Measurements from ENCODE around the gene CARS1. TPM values are rescaled to one million over a fixed set of nuclear protein-coding genes. Genes with fewer than 3 reads are reported as not detected.

CARS1 gene
- total RNA-seq, 4 donors from 2014 or later: 41.7 to 59.9 (median 54.1) TPM

DNA sequence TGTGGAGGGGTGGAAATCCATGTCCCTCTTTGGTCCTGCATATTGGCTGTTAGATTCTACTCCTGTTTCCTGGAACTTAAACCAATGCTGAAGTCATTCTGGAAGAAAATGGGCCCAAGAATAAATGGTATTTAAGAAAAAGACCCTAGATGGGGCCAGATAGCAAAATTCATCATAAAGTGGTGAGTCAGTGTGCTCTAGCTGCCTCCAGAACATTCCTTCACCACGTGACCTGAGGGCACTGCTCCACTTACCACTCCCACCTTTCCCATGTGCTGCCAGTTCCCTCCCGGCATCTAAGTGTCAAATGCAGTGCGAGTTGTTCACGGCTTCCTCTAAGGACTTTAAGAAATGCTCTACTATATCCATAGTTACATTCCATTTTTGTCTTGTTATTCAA, 34.2 kb downstream of the CARS1 start:
- Histone ChIP-seq H3K4me3 (no peak overlapping the region), H3K36me3 (peaks cover 0 to 67% (median 0%) of the 10 kb centered on the region in 3 donors), H3K9me3 (no peaks in the 10 kb centered on the region), H3K27ac (peak overlapping the region in 1 of 4 donors; percentile 17), H3K4me1 (peaks cover 0 to 16% (median 7%) of the 10 kb centered on the region in 4 donors), H3K27me3 (no peaks in the 10 kb centered on the region)
- DNase-seq: no peak
- no peak for TF ChIP-seq POLR2A (IDR thresholded peaks at IDR 0.05)
- TF ChIP-seq, protein P1, sequence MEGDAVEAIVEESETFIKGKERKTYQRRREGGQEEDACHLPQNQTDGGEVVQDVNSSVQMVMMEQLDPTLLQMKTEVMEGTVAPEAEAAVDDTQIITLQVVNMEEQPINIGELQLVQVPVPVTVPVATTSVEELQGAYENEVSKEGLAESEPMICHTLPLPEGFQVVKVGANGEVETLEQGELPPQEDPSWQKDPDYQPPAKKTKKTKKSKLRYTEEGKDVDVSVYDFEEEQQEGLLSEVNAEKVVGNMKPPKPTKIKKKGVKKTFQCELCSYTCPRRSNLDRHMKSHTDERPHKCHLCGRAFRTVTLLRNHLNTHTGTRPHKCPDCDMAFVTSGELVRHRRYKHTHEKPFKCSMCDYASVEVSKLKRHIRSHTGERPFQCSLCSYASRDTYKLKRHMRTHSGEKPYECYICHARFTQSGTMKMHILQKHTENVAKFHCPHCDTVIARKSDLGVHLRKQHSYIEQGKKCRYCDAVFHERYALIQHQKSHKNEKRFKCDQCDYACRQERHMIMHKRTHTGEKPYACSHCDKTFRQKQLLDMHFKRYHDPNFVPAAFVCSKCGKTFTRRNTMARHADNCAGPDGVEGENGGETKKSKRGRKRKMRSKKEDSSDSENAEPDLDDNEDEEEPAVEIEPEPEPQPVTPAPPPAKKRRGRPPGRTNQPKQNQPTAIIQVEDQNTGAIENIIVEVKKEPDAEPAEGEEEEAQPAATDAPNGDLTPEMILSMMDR (IDR thresholded peaks at IDR 0.05): no peak

DNA sequence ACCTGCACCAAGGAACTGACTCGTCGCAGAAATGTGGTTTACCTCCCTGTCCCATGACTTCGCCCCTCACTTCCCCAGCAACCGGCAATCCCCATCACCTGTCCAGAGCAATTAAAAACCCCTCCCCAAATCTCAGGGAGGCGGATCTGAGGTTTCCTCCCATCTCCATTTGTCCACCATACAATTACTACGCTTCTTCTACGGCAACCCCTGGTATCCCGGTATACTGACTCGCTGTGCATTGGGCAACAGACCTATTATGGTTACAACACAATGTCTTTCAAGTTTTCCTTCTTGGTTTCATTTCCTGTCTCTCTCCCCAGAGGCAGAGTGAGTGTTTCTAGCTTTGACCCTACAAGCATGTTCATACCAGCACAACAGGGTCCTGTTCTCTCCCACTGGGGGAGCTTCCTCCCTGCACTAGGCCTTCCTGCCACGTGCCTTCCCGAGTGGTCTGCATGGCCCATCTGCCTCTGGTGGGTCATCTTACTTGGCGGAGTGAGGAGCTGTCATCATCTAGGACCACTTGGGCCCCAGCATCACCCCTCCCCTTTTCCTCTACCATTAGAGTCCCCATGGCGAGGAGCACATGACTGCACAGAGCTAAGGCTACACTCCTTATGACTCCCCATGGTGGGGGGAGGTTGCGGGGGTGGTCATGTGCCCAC, 34.8 kb downstream of the CARS1 start:
- Histone ChIP-seq H3K27ac (peak overlapping the region in 1 of 4 donors; percentile 17), H3K9me3 (no peaks in the 10 kb centered on the region), H3K4me1 (peaks cover 0 to 16% (median 7%) of the 10 kb centered on the region in 4 donors), H3K27me3 (no peaks in the 10 kb centered on the region), H3K36me3 (peaks cover 0 to 68% (median 0%) of the 10 kb centered on the region in 3 donors), H3K4me3 (no peak overlapping the region)
- TF ChIP-seq POLR2A (IDR thresholded peaks at IDR 0.05): no peak
- TF ChIP-seq, protein P1 (IDR thresholded peaks at IDR 0.05): no peak
- DNase-seq: no peak

DNA sequence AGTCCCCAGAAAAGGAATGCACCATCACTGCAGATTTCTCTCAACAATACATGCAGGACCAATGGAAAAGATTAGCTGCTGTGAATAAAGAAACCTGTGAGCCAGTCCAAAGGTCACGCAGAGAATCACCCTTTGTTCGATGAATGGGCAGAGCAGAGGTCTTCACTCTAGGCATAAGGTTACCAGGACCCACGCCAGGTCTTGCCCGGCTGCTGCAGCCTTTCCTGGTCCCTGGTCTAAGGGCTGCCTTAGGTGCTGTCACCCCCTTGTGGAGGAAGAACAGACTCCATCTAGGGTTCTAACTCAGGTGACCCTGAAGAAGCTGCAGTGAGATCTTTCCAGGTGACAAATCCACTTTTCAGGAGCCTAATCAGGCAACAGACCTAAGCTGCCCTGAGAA, 36.1 kb downstream of the CARS1 start:
- Histone ChIP-seq H3K4me3 (no peak overlapping the region), H3K4me1 (peaks cover 0 to 16% (median 7%) of the 10 kb centered on the region in 4 donors), H3K36me3 (peaks cover 0 to 69% (median 0%) of the 10 kb centered on the region in 3 donors), H3K27me3 (no peaks in the 10 kb centered on the region), H3K27ac (no peak overlapping the region), H3K9me3 (no peaks in the 10 kb centered on the region)
- TF ChIP-seq POLR2A (IDR thresholded peaks at IDR 0.05): no peak
- TF ChIP-seq, protein P1 (IDR thresholded peaks at IDR 0.05): peak in 4 of 6 experiments; percentile 49 to 74 (median 71)
- DNase-seq: peak in 2 of 3 donors; percentile 63 to 71

DNA sequence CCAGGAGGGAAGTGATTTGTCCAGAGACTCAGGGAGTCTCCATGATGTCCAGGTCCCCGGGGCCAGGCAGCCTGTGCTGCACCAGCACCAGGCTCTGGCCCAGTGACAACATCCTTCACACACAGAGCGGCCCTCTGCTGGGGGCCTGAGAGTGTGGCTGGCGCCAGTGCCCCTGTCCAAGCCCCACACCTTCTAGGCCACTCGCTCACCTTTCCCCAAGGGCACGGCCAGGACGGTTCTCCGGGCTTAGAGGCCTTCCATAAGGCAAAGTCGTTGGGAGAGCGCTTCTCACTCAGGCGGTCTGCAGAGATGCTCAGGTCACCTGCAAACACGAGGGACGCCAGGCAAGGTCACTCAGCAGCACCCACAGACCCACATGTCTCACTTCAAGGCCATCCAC, 37.2 kb downstream of the CARS1 start:
- H3K4me3 ChIP-seq: no peak overlapping the region
- no peak overlapping the region for H3K27ac ChIP-seq
- no peaks in the 10 kb centered on the region for H3K27me3 ChIP-seq
- H3K36me3 ChIP-seq: peaks cover 0 to 69% (median 0%) of the 10 kb centered on the region in 3 donors
- peaks cover 0 to 16% (median 7%) of the 10 kb centered on the region in 4 donors for H3K4me1 ChIP-seq
- TF ChIP-seq, protein P1 (IDR thresholded peaks at IDR 0.05): no peak
- TF ChIP-seq POLR2A (IDR thresholded peaks at IDR 0.05): no peak
- H3K9me3 ChIP-seq: no peaks in the 10 kb centered on the region
- DNase-seq: no peak

DNA sequence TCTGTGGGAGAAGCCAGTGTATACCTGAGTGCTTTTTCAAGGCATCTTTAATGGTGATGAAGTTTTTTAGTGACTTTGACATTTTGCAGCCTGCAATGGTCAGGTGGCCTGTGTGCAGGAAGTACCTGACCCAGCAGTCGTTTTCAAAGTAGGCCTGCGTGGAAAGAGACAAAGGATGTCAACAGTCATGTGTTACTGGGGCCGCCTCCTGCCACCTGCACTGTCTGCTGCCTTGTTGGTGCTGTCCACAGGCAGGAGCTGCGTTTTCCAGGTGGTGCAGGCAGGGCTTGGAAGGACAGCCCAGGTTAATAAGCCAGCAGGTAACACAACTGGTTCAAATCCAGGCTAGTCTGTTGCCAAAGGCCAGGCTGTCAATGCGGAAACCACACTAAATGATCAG, 38.6 kb downstream of the CARS1 start:
- H3K36me3 ChIP-seq: peaks cover 0 to 72% (median 0%) of the 10 kb centered on the region in 3 donors
- H3K9me3 ChIP-seq: no peaks in the 10 kb centered on the region
- TF ChIP-seq POLR2A (IDR thresholded peaks at IDR 0.05): no peak
- TF ChIP-seq, protein P1 (IDR thresholded peaks at IDR 0.05): no peak
- H3K27me3 ChIP-seq: no peaks in the 10 kb centered on the region
- no peak overlapping the region for H3K4me3 ChIP-seq
- H3K4me1 ChIP-seq: peaks cover 0 to 16% (median 7%) of the 10 kb centered on the region in 4 donors
- no peak for DNase-seq
- H3K27ac ChIP-seq: no peak overlapping the region

Measured in Peyer's patch (tissue), 4 donors.